PC-9 (cell line): Measurements from ENCODE around the gene NDUFC2. TPM values are rescaled to one million over a fixed set of nuclear protein-coding genes. Genes with fewer than 3 reads are reported as not detected.

Experiments
- BruUV-seq: library from RNA; stranded (reverse); fragments of 400-500 nt; replicated peaks from 2 replicates; lab custom pipeline; 2021; lab: Mats Ljungman, UMichigan
- CTCF ChIA-PET: fragments of 300-600 bp; sonication (Branson Sonifier 250); formaldehyde crosslinking; loops from one replicate; lab custom pipeline; 2022; ENCODE audit warnings: antibody characterized with exemption; lab: Charles Lee
- POLR2A ChIA-PET: fragments of 300-600 bp; sonication (Branson Sonifier 250); formaldehyde crosslinking; loops from one replicate; lab custom pipeline; 2022; ENCODE audit warnings: antibody characterized with exemption; ENCODE audit not compliant: unreplicated experiment; lab: Charles Lee
- DNase-seq, 2 experiments: peaks; one replicate each; pipeline versions ENCODE4 v3.0.0 to v3.0.0-alpha.2; 2015 to 2022; ENCODE audit warnings: mixed read lengths in 1 of 2
- H2AFZ ChIP-seq: fragments of 200-600 bp; sonication (generic); 2 replicates; pipeline ENCODE4 v1.8.1; 2017; ENCODE audit warnings: antibody characterized with exemption
- H3F3A ChIP-seq: fragments of 200-600 bp; sonication (generic); 2 replicates; pipeline ENCODE4 v1.8.1; 2017; ENCODE audit warnings: antibody characterized with exemption, mild to moderate bottlenecking, low read depth; ENCODE audit not compliant: insufficient read depth
- H3K27ac ChIP-seq: fragments of 200-600 bp; sonication (generic); 2 replicates; pipeline ENCODE4 v1.6.1; 2016; ENCODE audit warnings: mixed run types
- H3K27me3 ChIP-seq: fragments of 200-600 bp; sonication (generic); 2 replicates; pipeline ENCODE4 v1.6.1; 2016; ENCODE audit warnings: low read depth, mixed run types; ENCODE audit not compliant: insufficient read depth
- H3K36me3 ChIP-seq: fragments of 200-600 bp; sonication (generic); 2 replicates; pipeline ENCODE4 v1.6.1; 2016; ENCODE audit warnings: low read depth, mixed run types
- H3K4me1 ChIP-seq: fragments of 200-600 bp; sonication (generic); replicated peaks from 2 replicates; pipeline ENCODE4 v1.6.1; 2016; ENCODE audit warnings: mixed run types; ENCODE audit not compliant: insufficient read depth
- H3K4me2 ChIP-seq: fragments of 200-600 bp; sonication (generic); 2 replicates; pipeline ENCODE4 v1.6.1; 2017; ENCODE audit warnings: mixed run types
- H3K4me3 ChIP-seq: fragments of 200-600 bp; sonication (generic); 2 replicates; pipeline ENCODE4 v1.6.1; 2016; ENCODE audit warnings: mixed run types
- H3K79me2 ChIP-seq: fragments of 200-600 bp; sonication (generic); 2 replicates; pipeline ENCODE4 v1.6.1; 2017; ENCODE audit warnings: low read depth, mixed run types
- H3K9me2 ChIP-seq: fragments of 200-600 bp; sonication (generic); 2 replicates; pipeline ENCODE4 v1.8.1; 2017; ENCODE audit warnings: mild to moderate bottlenecking; ENCODE audit not compliant: insufficient read depth
- H3K9me3 ChIP-seq: fragments of 200-600 bp; sonication (generic); 2 replicates; pipeline ENCODE4 v1.8.1; 2016; ENCODE audit warnings: low read depth; ENCODE audit not compliant: insufficient read depth
- H4K20me1 ChIP-seq: fragments of 200-600 bp; sonication (generic); 2 replicates; pipeline ENCODE4 v1.8.1; 2017; ENCODE audit not compliant: insufficient read depth
- CTCF ChIP-seq: fragments of 200-600 bp; sonication (generic); conservative IDR thresholded peaks from 2 replicates; pipeline ENCODE4 v1.6.1; 2017; ENCODE audit warnings: mixed run types, antibody characterized with exemption, mild to moderate bottlenecking, moderate library complexity
- EZH2 ChIP-seq: fragments of 200-600 bp; sonication (generic); IDR thresholded peaks from 2 replicates; pipeline ENCODE4 v1.8.0; 2017; ENCODE audit warnings: antibody characterized with exemption, low read depth
- intact Hi-C: fragments of 100-400 bp; cut with micrococcal nuclease; formaldehyde crosslinking; loops from one replicate; pipeline ENCODE4 v1.10.0; 2022; ENCODE audit not compliant: unreplicated experiment
- total RNA-seq: library from RNA; stranded (reverse); gene quantifications from 2 replicates; pipeline ENCODE4 v1.2.3, GENCODE V29; 2021

Gene NDUFC2
- total RNA-seq, 1 experiment from 2014 or later = 380 TPM

- no peaks in the 10 kb centered on the region for H3K4me1 ChIP-seq
- no TSS peak for BruUV-seq
- H2AFZ ChIP-seq = no peak overlapping the region
- intact Hi-C loops = no loop called here
- H3K9me3 ChIP-seq = no peaks in the 10 kb centered on the region
- H3F3A ChIP-seq = peaks cover under 1% of the 10 kb centered on the region; the same call in 1 of the 2 replicates
- DNase-seq = no peak
- H4K20me1 ChIP-seq = no peaks in the 10 kb centered on the region
- peaks cover 20% of the 10 kb centered on the region for H3K36me3 ChIP-seq
- H3K27me3 ChIP-seq = no peaks in the 10 kb centered on the region
- no peak for TF ChIP-seq EZH2
- no peak for TF ChIP-seq CTCF
- ChIA-PET CTCF (no interaction called here), POLR2A (no interaction called here)
- no peaks in the 10 kb centered on the region for H3K9me2 ChIP-seq
- H3K79me2 ChIP-seq = no peaks in the 10 kb centered on the region
- H3K4me3 ChIP-seq = no peak overlapping the region
- H3K4me2 ChIP-seq = no peak overlapping the region
- H3K27ac ChIP-seq = no peak overlapping the region
Observed at GRCh38 chr11:78110351-78110750, 30.7 kb upstream of the NDUFC2 start.

- no peaks in the 10 kb centered on the region for H3K79me2 ChIP-seq
- no peaks in the 10 kb centered on the region for H4K20me1 ChIP-seq
- ChIA-PET CTCF (no interaction called here), POLR2A (no interaction called here)
- TF ChIP-seq EZH2 = no peak
- TF ChIP-seq CTCF = no peak
- peaks cover 4% of the 10 kb centered on the region; the same call in 1 of the 2 replicates for H3F3A ChIP-seq
- no peak overlapping the region for H2AFZ ChIP-seq
- BruUV-seq = no TSS peak
- no peaks in the 10 kb centered on the region for H3K27me3 ChIP-seq
- H3K4me1 ChIP-seq = no peaks in the 10 kb centered on the region
- intact Hi-C loops = no loop called here
- no peaks in the 10 kb centered on the region for H3K9me2 ChIP-seq
- no peak overlapping the region for H3K4me2 ChIP-seq
- no peak overlapping the region for H3K4me3 ChIP-seq
- no peaks in the 10 kb centered on the region for H3K9me3 ChIP-seq
- DNase-seq = no peak
- H3K27ac ChIP-seq = no peak overlapping the region
- peaks cover 24% of the 10 kb centered on the region for H3K36me3 ChIP-seq
Observed at GRCh38 chr11:78109081-78110015, 29.7 kb upstream of the NDUFC2 start.

- Histone ChIP-seq H3K4me3 (no peak overlapping the region), H3K4me1 (peaks cover 17% of the 10 kb centered on the region), H4K20me1 (peaks cover 3% of the 10 kb centered on the region; the same call in 1 of the 2 replicates), H3F3A (peaks cover 13% of the 10 kb centered on the region), H3K79me2 (no peaks in the 10 kb centered on the region), H3K27me3 (no peaks in the 10 kb centered on the region), H3K4me2 (no peak overlapping the region), H3K9me3 (no peaks in the 10 kb centered on the region), H3K36me3 (peaks cover 18% of the 10 kb centered on the region), H3K9me2 (no peaks in the 10 kb centered on the region), H3K27ac (peak overlapping the region; percentile 49), H2AFZ (no peak overlapping the region)
- POLR2A ChIA-PET = interaction anchor here (0.7 kb wide), 1 partner anchor 419 kb away, joined by 3 read pairs; no protein-coding TSS in a partner anchor
- CTCF ChIA-PET = no interaction called here
- DNase-seq = no peak
- intact Hi-C loops = no loop called here
- no TSS peak for BruUV-seq
- no peak for TF ChIP-seq CTCF
- no peak for TF ChIP-seq EZH2
Observed at GRCh38 chr11:78100676-78101472, 21.2 kb upstream of the NDUFC2 start.
